Gastroesophageal sphincter (tissue), 4 donors: ENCODE data around the gene SPATA21. TPM values are rescaled to one million over a fixed set of nuclear protein-coding genes. Genes with fewer than 3 reads are reported as not detected.

Experiments
- ATAC-seq: fragments of 150-250 bp; one replicate; pipeline ENCODE4 v1.9.1; 2016; ENCODE audit warnings: mild to moderate bottlenecking, moderate library complexity
- H3K27ac ChIP-seq, 4 donors: fragments of 200-600 bp; sonication (generic) in 3 of 4; 1 replicate in 3 of 4; 2 replicates in 1 of 4; pipeline ENCODE4 v1.5.1; 2016 to 2019
- H3K27me3 ChIP-seq: fragments of 200-600 bp; sonication (generic); one replicate; pipeline ENCODE4 v1.5.1; 2019
- H3K36me3 ChIP-seq, 2 donors: fragments of 200-600 bp; sonication (generic); one replicate each; pipeline ENCODE4 v1.5.1; 2019; ENCODE audit warnings: control low read depth in 1 of 2
- H3K4me1 ChIP-seq, 3 donors: fragments of 200-600 bp; sonication (generic); 1 replicate in 2 of 3; 2 replicates in 1 of 3; pipeline ENCODE4 v1.5.1; 2016 to 2019; ENCODE audit warnings: control low read depth in 2 of 3
- H3K4me3 ChIP-seq, 2 donors: fragments of 200-600 bp; sonication (generic); one replicate each; pipeline ENCODE4 v1.5.1; 2019; ENCODE audit warnings: mild to moderate bottlenecking in 1 of 2, moderate library complexity in 1 of 2
- H3K9me3 ChIP-seq, 3 donors: fragments of 200-600 bp; sonication (generic); one replicate each; pipeline ENCODE4 v1.5.1; 2017 to 2019; ENCODE audit warnings: control low read depth in 2 of 3
- EP300 ChIP-seq: sonication (generic); formaldehyde crosslinking; IDR thresholded peaks from one replicate; pipeline ENCODE4 v1.6.1; 2017; ENCODE audit warnings: antibody characterized with exemption, mild to moderate bottlenecking
- POLR2A ChIP-seq, 2 donors: fragments of 450-650 bp; IDR thresholded peaks; one replicate each; pipeline ENCODE4 v1.6.1; 2017; ENCODE audit warnings: antibody characterized with exemption in 2 of 2, mild to moderate bottlenecking in 2 of 2, moderate library complexity in 1 of 2
- POLR2AphosphoS5 ChIP-seq: sonication (generic); formaldehyde crosslinking; IDR thresholded peaks from one replicate; pipeline ENCODE4 v1.6.1; 2017; ENCODE audit warnings: antibody characterized with exemption
- WGBS, 2 donors: methylation state at CpG; one replicate each; pipeline ENCODE4 v1.1.5; 2018; ENCODE audit warnings: low coverage in 1 of 2; 5-methylcytosine and 5-hydroxymethylcytosine counted together
- total RNA-seq, 4 donors: library from RNA; depleted of rRNA; stranded (reverse); fragments of >200 nt; gene quantifications; one replicate each; pipeline ENCODE4 v1.1.0, GENCODE V29; 2016
- TF ChIP-seq, protein P1 (sequence below), 4 experiments: fragments of 200-600 bp in 2 of 4; fragments of 450-650 bp in 2 of 4; sonication (generic) in 1 of 4; IDR thresholded peaks; one replicate each; pipeline ENCODE4 v1.5.1; 2017 to 2019; ENCODE audit warnings: antibody characterized with exemption in 4 of 4, mild to moderate bottlenecking in 2 of 4, moderate library complexity in 2 of 4

The SPATA21 gene
- total RNA-seq, 4 donors from 2014 or later: 0.12 to 3.6 TPM; not detected in 2

- H3K27me3 ChIP-seq: no peaks in the 10 kb centered on the region
- peaks cover 0 to 31% (median 10%) of the 10 kb centered on the region in 3 donors for H3K4me1 ChIP-seq
- H3K27ac ChIP-seq: no peak overlapping the region
- 86% methylated on average over 10 of the region's 10 CpGs; no CpG with 5 or more reads in 1 of the 2 donors for WGBS, 2 donors
- H3K9me3 ChIP-seq: no peaks in the 10 kb centered on the region
- H3K36me3 ChIP-seq: peaks cover 0 to 81% of the 10 kb centered on the region in 2 donors
- no peak overlapping the region for H3K4me3 ChIP-seq
- no peak for ATAC-seq
- TF ChIP-seq POLR2A (IDR thresholded peaks at IDR 0.05) (no peak), POLR2AphosphoS5 (no peak), EP300 (no peak)
- TF ChIP-seq, protein P1, sequence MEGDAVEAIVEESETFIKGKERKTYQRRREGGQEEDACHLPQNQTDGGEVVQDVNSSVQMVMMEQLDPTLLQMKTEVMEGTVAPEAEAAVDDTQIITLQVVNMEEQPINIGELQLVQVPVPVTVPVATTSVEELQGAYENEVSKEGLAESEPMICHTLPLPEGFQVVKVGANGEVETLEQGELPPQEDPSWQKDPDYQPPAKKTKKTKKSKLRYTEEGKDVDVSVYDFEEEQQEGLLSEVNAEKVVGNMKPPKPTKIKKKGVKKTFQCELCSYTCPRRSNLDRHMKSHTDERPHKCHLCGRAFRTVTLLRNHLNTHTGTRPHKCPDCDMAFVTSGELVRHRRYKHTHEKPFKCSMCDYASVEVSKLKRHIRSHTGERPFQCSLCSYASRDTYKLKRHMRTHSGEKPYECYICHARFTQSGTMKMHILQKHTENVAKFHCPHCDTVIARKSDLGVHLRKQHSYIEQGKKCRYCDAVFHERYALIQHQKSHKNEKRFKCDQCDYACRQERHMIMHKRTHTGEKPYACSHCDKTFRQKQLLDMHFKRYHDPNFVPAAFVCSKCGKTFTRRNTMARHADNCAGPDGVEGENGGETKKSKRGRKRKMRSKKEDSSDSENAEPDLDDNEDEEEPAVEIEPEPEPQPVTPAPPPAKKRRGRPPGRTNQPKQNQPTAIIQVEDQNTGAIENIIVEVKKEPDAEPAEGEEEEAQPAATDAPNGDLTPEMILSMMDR (IDR thresholded peaks at IDR 0.05): no peak
Measured at GRCh38 chr1:16446116-16446515, 8.9 kb upstream of the SPATA21 start.

DNA sequence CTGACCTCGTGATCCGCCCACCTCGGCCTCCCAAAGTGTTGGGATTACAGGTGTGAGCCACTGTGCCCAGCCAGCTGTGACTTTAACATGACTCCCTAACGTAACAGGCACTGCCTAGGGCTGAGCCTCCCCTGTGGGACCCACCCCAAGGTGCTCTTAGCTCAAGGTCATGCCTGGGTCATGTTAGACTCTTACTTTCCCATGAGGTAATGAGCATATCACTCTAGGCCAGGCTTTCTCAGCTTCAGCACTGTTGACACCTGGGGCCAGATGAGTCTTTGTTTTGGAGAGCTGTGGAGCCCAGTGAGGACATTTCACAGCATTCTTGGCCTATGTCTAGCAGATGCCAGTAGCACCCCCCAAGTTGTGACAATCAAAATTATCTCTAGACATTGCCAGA lies 7.8 kb upstream of the SPATA21 start:
- H3K4me1 ChIP-seq: peaks cover 0 to 38% (median 10%) of the 10 kb centered on the region in 3 donors
- TF ChIP-seq EP300 (no peak), POLR2AphosphoS5 (no peak), POLR2A (IDR thresholded peaks at IDR 0.05) (no peak)
- TF ChIP-seq, protein P1 (IDR thresholded peaks at IDR 0.05): no peak
- WGBS, 2 donors: 100% methylated on average over 1 of the region's 4 CpGs; no CpG with 5 or more reads in 1 of the 2 donors
- H3K27ac ChIP-seq: no peak overlapping the region
- peaks cover 0 to 71% of the 10 kb centered on the region in 2 donors for H3K36me3 ChIP-seq
- H3K27me3 ChIP-seq: no peaks in the 10 kb centered on the region
- H3K9me3 ChIP-seq: no peaks in the 10 kb centered on the region
- ATAC-seq: no peak
- no peak overlapping the region for H3K4me3 ChIP-seq

DNA sequence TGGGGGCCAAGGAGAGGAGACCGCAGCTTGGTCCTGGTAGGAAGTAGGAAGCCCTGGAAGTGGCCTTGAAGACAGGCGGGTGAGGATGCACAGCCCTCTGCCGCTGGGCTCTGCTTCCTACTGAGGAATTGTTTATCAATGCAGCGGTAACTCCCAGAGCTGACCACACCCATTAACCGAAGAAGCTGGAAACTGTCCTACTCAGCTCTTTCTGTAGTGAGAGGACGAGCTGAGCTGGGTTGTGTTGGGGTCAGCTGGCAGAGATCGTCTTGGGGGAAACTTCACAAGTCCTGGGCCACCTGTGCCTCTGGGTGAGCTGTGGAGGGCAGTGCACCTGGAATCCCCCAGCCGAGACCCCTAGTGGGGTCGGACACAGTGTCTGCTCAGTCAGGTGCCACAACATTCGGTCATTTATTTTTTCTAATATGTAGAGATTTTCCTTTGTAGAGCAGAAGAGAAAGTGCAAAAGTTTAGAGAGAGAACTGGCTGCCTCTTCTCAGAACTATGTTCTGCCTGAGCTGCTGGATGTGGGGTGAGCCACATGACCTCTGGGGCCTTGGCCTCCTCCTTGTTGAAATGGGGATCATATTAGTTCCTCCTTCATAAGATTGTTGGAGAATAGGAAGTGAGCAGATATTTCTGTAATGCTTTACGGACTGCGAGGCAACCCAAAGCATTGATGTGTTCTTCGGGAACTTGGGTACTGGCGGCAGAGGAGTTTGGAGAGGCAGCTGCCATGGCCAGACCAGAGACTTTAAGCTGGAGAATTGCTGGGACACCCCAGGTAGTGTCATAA lies 6.9 kb upstream of the SPATA21 start:
- H3K4me1 ChIP-seq: peaks cover 0 to 41% (median 10%) of the 10 kb centered on the region in 3 donors
- no peaks in the 10 kb centered on the region for H3K9me3 ChIP-seq
- ATAC-seq: no peak
- peaks cover 0 to 62% of the 10 kb centered on the region in 2 donors for H3K36me3 ChIP-seq
- TF ChIP-seq POLR2AphosphoS5: no peak
- TF ChIP-seq, protein P1 (IDR thresholded peaks at IDR 0.05): no peak
- no peak for TF ChIP-seq POLR2A (IDR thresholded peaks at IDR 0.05)
- no peak for TF ChIP-seq EP300
- 69 to 91% methylated on average over 4 to 6 of the region's 14 CpGs for WGBS, 2 donors
- H3K4me3 ChIP-seq: no peak overlapping the region
- H3K27me3 ChIP-seq: no peaks in the 10 kb centered on the region
- peak overlapping the region in 1 of 4 donors; percentile 26 for H3K27ac ChIP-seq

DNA sequence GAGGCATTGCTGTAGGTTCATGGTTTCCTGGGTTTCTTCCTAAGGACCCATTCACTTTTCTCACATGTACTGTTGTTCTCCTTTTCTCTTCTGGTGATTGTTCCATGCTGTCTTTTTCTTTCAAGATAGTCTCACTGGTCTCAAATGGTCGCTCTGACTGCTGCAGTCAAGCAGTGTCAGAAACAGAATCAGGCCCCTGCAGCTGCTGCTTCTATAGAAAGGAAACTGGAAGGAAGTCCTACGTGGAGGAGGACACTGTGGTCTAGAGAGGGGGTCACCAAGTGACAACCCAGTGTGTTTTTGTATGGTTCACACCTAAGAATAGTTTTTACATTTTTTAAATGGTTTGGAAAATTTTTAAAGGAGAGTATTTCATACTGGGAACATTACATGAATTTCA lies 5.7 kb upstream of the SPATA21 start:
- H3K36me3 ChIP-seq: peaks cover 0 to 50% of the 10 kb centered on the region in 2 donors
- no peak overlapping the region for H3K4me3 ChIP-seq
- no peaks in the 10 kb centered on the region for H3K27me3 ChIP-seq
- no peak overlapping the region for H3K27ac ChIP-seq
- no peak for TF ChIP-seq POLR2AphosphoS5
- TF ChIP-seq, protein P1 (IDR thresholded peaks at IDR 0.05): no peak
- TF ChIP-seq POLR2A (IDR thresholded peaks at IDR 0.05): no peak
- no peak for TF ChIP-seq EP300
- no peaks in the 10 kb centered on the region for H3K9me3 ChIP-seq
- no peak for ATAC-seq
- H3K4me1 ChIP-seq: peaks cover 0 to 41% (median 10%) of the 10 kb centered on the region in 3 donors
- 43 to 63% methylated on average over 1 to 2 of the region's 2 CpGs for WGBS, 2 donors

GRCh38 chr1:16442265-16442664 lies 5.0 kb upstream of the SPATA21 start:
- TF ChIP-seq POLR2A (IDR thresholded peaks at IDR 0.05): no peak
- TF ChIP-seq, protein P1 (IDR thresholded peaks at IDR 0.05): no peak
- TF ChIP-seq POLR2AphosphoS5: no peak
- TF ChIP-seq EP300: no peak

More at GRCh38 chr1:16442265-16442664, 5.0 kb upstream of the SPATA21 start:
- ATAC-seq: no peak
- Histone ChIP-seq H3K9me3 (no peaks in the 10 kb centered on the region), H3K4me3 (no peak overlapping the region), H3K4me1 (peaks cover 0 to 41% (median 10%) of the 10 kb centered on the region in 3 donors), H3K27me3 (no peaks in the 10 kb centered on the region), H3K27ac (no peak overlapping the region), H3K36me3 (peaks cover 0 to 43% of the 10 kb centered on the region in 2 donors)
- WGBS, 2 donors: 78 to 83% methylated on average over 1 of the region's 7 CpGs
